H1 (cell line): ENCODE data around the gene LPAR3. TPM values are rescaled to one million over a fixed set of nuclear protein-coding genes. Genes with fewer than 3 reads are reported as not detected.

Experiments used
- CTCF ChIA-PET: fragments of 300-600 bp; sonication (Branson Sonifier 250); formaldehyde crosslinking; loops from one replicate; lab custom pipeline; 2021; ENCODE audit not compliant: partially characterized antibody; lab: Charles Lee
- POLR2A ChIA-PET: fragments of 300-600 bp; sonication (Branson Sonifier 250); formaldehyde crosslinking; loops from one replicate; lab custom pipeline; 2021; ENCODE audit warnings: inconsistent platforms; ENCODE audit not compliant: partially characterized antibody; lab: Charles Lee
- DNase-seq, 2 experiments: peaks; one replicate each; pipeline versions ENCODE4 v3.0.0 to v3.0.0-alpha.2; 2010 to 2022; ENCODE audit warnings: low spot score in 2 of 2, low read depth in 1 of 2, mixed read lengths in 1 of 2
- FAIRE-seq: peaks from 2 replicates; lab custom pipeline; 2011; peaks lifted over from hg19 to GRCh38; lab: Jason Lieb, UNC
- H2AFZ ChIP-seq: 2 replicates; pipeline ENCODE4 v1.8.1; 2012; ENCODE audit warnings: low read length, inconsistent platforms
- H2AK5ac ChIP-seq: 2 replicates; pipeline ENCODE4 v1.6.1; 2013; ENCODE audit warnings: low read depth, low read length
- H2BK120ac ChIP-seq: replicated peaks from 2 replicates; pipeline ENCODE3; 2013; ENCODE audit warnings: low read depth, low read length, inconsistent platforms
- H2BK12ac ChIP-seq: 2 replicates; pipeline ENCODE4 v1.6.1; 2013; ENCODE audit warnings: low read depth, low read length
- H2BK15ac ChIP-seq: 2 replicates; pipeline ENCODE4 v1.6.1; 2013; ENCODE audit warnings: low read length
- H2BK20ac ChIP-seq: 2 replicates; pipeline ENCODE4 v1.6.1; 2013; ENCODE audit warnings: low read length
- H2BK5ac ChIP-seq: 2 replicates; pipeline ENCODE4 v1.6.1; 2013; ENCODE audit warnings: low read depth, low read length
- H3K14ac ChIP-seq: 2 replicates; pipeline ENCODE4 v1.6.1; 2013; ENCODE audit warnings: inconsistent platforms; ENCODE audit not compliant: insufficient read length
- H3K18ac ChIP-seq: 2 replicates; pipeline ENCODE4 v1.6.1; 2013; ENCODE audit warnings: low read length; ENCODE audit errors: extremely low read depth
- H3K23ac ChIP-seq: 2 replicates; pipeline ENCODE4 v1.6.1; 2013; ENCODE audit warnings: inconsistent platforms; ENCODE audit not compliant: insufficient read length
- H3K23me2 ChIP-seq: 2 replicates; pipeline ENCODE4 v1.6.1; 2013; ENCODE audit warnings: low read depth, low read length
- H3K27ac ChIP-seq: 2 replicates; pipeline ENCODE4 v1.6.1; 2011; ENCODE audit warnings: low read depth, low read length, inconsistent platforms
- H3K27me3 ChIP-seq, 4 experiments: replicated peaks in 1 of 4; 1 replicate in 1 of 4; 2 replicates in 3 of 4; pipeline versions ENCODE4 v1.6.1 to v1.8.1; 2011 to 2013; ENCODE audit warnings: low read length in 3 of 4, mild to moderate bottlenecking in 3 of 4, inconsistent platforms in 2 of 4, mixed read lengths in 2 of 4, moderate library complexity in 1 of 4; ENCODE audit not compliant: control insufficient read depth in 3 of 4, insufficient read depth in 3 of 4; ENCODE audit errors: extremely low read depth in 1 of 4
- H3K36me3 ChIP-seq, 4 experiments: 2 replicates each; pipeline versions ENCODE4 v1.6.1 to v1.8.1; 2011 to 2013; ENCODE audit warnings: mild to moderate bottlenecking in 4 of 4, low read length in 3 of 4, moderate library complexity in 2 of 4, control low read depth in 1 of 4, inconsistent platforms in 1 of 4; ENCODE audit not compliant: insufficient read depth in 4 of 4, control insufficient read depth in 2 of 4
- H3K4ac ChIP-seq: replicated peaks from 2 replicates; pipeline ENCODE3; 2013; ENCODE audit warnings: low read length, low read depth, mixed read lengths, inconsistent platforms; ENCODE audit not compliant: insufficient read length
- H3K4me1 ChIP-seq, 4 experiments: replicated peaks in 1 of 4; 1 replicate in 1 of 4; 2 replicates in 3 of 4; pipeline versions ENCODE4 v1.6.1 to v1.8.1; 2011 to 2013; ENCODE audit warnings: low read length in 3 of 4, inconsistent platforms in 2 of 4, mixed read lengths in 1 of 4; ENCODE audit not compliant: insufficient read depth in 4 of 4, control insufficient read depth in 3 of 4
- H3K4me2 ChIP-seq, 2 experiments: 2 replicates each; pipeline versions ENCODE4 v1.6.1 to v1.8.1; 2011 to 2013; ENCODE audit warnings: low read depth in 2 of 2, low read length in 2 of 2, control low read depth in 1 of 2, inconsistent platforms in 1 of 2, mild to moderate bottlenecking in 1 of 2; ENCODE audit not compliant: insufficient read depth in 1 of 2
- H3K4me3 ChIP-seq, 4 experiments: fragments of 200-600, 300-600 bp in 1 of 4; sonication (generic), shearing (Covaris generic), sonication (Bioruptor Twin) in 1 of 4; 2 replicates each; pipeline versions ENCODE4 v1.5.1 to v1.8.1; 2011 to 2016; ENCODE audit warnings: low read length in 4 of 4, low read depth in 3 of 4, control low read depth in 2 of 4, inconsistent platforms in 2 of 4, mild to moderate bottlenecking in 2 of 4, mixed read lengths in 1 of 4, moderate library complexity in 1 of 4; ENCODE audit not compliant: insufficient read depth in 2 of 4; ENCODE audit errors: extremely low read depth in 1 of 4
- H3K56ac ChIP-seq: replicated peaks from 2 replicates; pipeline ENCODE3; 2013; ENCODE audit warnings: low read depth, mild to moderate bottlenecking, mixed read lengths, low read length, inconsistent platforms; ENCODE audit not compliant: insufficient read length
- H3K79me1 ChIP-seq: 2 replicates; pipeline ENCODE4 v1.6.1; 2013; ENCODE audit warnings: low read depth, low read length, control low read depth
- H3K79me2 ChIP-seq, 2 experiments: 2 replicates each; pipeline versions ENCODE4 v1.6.1 to v1.8.1; 2012 to 2013; ENCODE audit warnings: low read length in 2 of 2, mild to moderate bottlenecking in 2 of 2, inconsistent platforms in 1 of 2; ENCODE audit not compliant: insufficient read depth in 2 of 2, control insufficient read depth in 1 of 2
- H3K9ac ChIP-seq, 4 experiments: replicated peaks in 1 of 4; 1 replicate in 1 of 4; 2 replicates in 3 of 4; pipeline versions ENCODE4 v1.6.1 to v1.8.1; 2011 to 2013; ENCODE audit warnings: low read depth in 3 of 4, low read length in 3 of 4, control low read depth in 2 of 4, mild to moderate bottlenecking in 2 of 4, moderate library complexity in 2 of 4, inconsistent platforms in 1 of 4; ENCODE audit errors: extremely low read depth in 1 of 4
- H3K9me3 ChIP-seq, 2 experiments: 2 replicates each; pipeline versions ENCODE4 v1.6.1 to v1.8.1; 2012 to 2013; ENCODE audit warnings: mild to moderate bottlenecking in 2 of 2, moderate library complexity in 2 of 2, control low read depth in 1 of 2, inconsistent platforms in 1 of 2, low read depth in 1 of 2, low read length in 1 of 2, mixed read lengths in 1 of 2; ENCODE audit not compliant: insufficient read depth in 2 of 2
- H4K20me1 ChIP-seq, 2 experiments: replicated peaks in 1 of 2; 2 replicates each; pipeline versions ENCODE3 to v1.8.1; 2011 to 2013; ENCODE audit warnings: inconsistent platforms in 2 of 2, low read length in 2 of 2, mild to moderate bottlenecking in 1 of 2; ENCODE audit not compliant: insufficient read depth in 2 of 2, control insufficient read depth in 1 of 2
- H4K5ac ChIP-seq: 2 replicates; pipeline ENCODE4 v1.6.1; 2013; ENCODE audit warnings: low read length, low read depth, mixed read lengths, inconsistent platforms; ENCODE audit not compliant: insufficient read length
- H4K8ac ChIP-seq: 2 replicates; pipeline ENCODE4 v1.8.0; 2013; ENCODE audit warnings: mild to moderate bottlenecking, moderate library complexity, low read length, inconsistent platforms; ENCODE audit not compliant: insufficient read depth; ENCODE audit errors: extremely low read depth
- H4K91ac ChIP-seq: replicated peaks from 2 replicates; pipeline ENCODE3; 2013; ENCODE audit warnings: low read length, mixed read lengths, inconsistent platforms; ENCODE audit not compliant: insufficient read length
- ATF3 ChIP-seq: IDR thresholded peaks from 2 replicates; pipeline ENCODE4 v1.6.1; 2011; ENCODE audit warnings: low read depth, mild to moderate bottlenecking, low read length; ENCODE audit not compliant: insufficient read depth
- CTBP2 ChIP-seq: IDR thresholded peaks from 2 replicates; pipeline ENCODE4 v1.7.0; 2011; ENCODE audit warnings: borderline replicate concordance, mild to moderate bottlenecking, moderate library complexity, mixed read lengths, low read length; ENCODE audit not compliant: insufficient read depth, insufficient read length
- E2F6 ChIP-seq: IDR thresholded peaks from 2 replicates; pipeline ENCODE4 v1.6.1; 2012; ENCODE audit warnings: inconsistent platforms
- JUND ChIP-seq: IDR thresholded peaks from 2 replicates; pipeline ENCODE4 v1.6.1; 2011; ENCODE audit warnings: mild to moderate bottlenecking, improper control_type of control experiment, low read length
- KDM4A ChIP-seq: IDR thresholded peaks from one replicate; pipeline ENCODE4 v1.7.1; 2012; ENCODE audit warnings: low read depth, mild to moderate bottlenecking, moderate library complexity, low read length, inconsistent platforms; ENCODE audit not compliant: severe bottlenecking
- NRF1 ChIP-seq: IDR thresholded peaks from 2 replicates; pipeline ENCODE4 v1.6.1; 2011; ENCODE audit warnings: mild to moderate bottlenecking, low read depth, low read length, improper control_type of control experiment
- RBBP5 ChIP-seq: IDR thresholded peaks from 2 replicates; pipeline ENCODE4 v1.7.1; 2012; ENCODE audit warnings: low read depth, mild to moderate bottlenecking, inconsistent platforms, low read length, moderate library complexity, borderline replicate concordance
- SAP30 ChIP-seq: fragments of 300-600 bp; sonication (generic); IDR thresholded peaks from 2 replicates; pipeline ENCODE4 v1.7.1; 2012; ENCODE audit warnings: low read length, moderate library complexity, mild to moderate bottlenecking, inconsistent platforms; ENCODE audit not compliant: insufficient read depth, insufficient replicate concordance
- SIN3A ChIP-seq, 2 experiments: IDR thresholded peaks in 1 of 2; conservative IDR thresholded peaks in 1 of 2; 2 replicates each; pipeline ENCODE4 v1.6.1; 2011 to 2012; ENCODE audit warnings: low read length in 2 of 2, improper control_type of control experiment in 1 of 2, low read depth in 1 of 2, mild to moderate bottlenecking in 1 of 2
- SP4 ChIP-seq: IDR thresholded peaks from 2 replicates; pipeline ENCODE4 v1.6.1; 2012; ENCODE audit warnings: low read length, inconsistent platforms
- ZNF274 ChIP-seq: IDR thresholded peaks from 2 replicates; pipeline ENCODE4 v1.7.0; 2012; ENCODE audit warnings: low read length, borderline replicate concordance; ENCODE audit errors: extremely low read depth
- WGBS, 2 experiments: shearing (Covaris generic) in 1 of 2; methylation state at CpG; one replicate each; pipeline versions ENCODE4 v1.1.6 to v1.1.7; 2013 to 2015; ENCODE audit warnings: low lambda C conversion rate in 2 of 2, mixed read lengths in 2 of 2, inconsistent platforms in 1 of 2, low coverage in 1 of 2, missing lambda C conversion rate in 1 of 2; ENCODE audit not compliant: insufficient replicate concordance in 2 of 2, insufficient coverage in 1 of 2, insufficient read length in 1 of 2; ENCODE audit errors: extremely low coverage in 1 of 2, missing lambda C conversion rate in 1 of 2; 5-methylcytosine and 5-hydroxymethylcytosine counted together
- polyA plus RNA-seq, 7 experiments: library from polyadenylated mRNA; depleted of rRNA in 3 of 7; stranded (reverse) in 5 of 7; unstranded in 2 of 7; fragments of >200 nt in 5 of 7; fragments of 200-250 nt in 2 of 7; gene quantifications; 1 replicate in 5 of 7; 2 replicates in 1 of 7; 4 replicates in 1 of 7; pipeline versions ENCODE4 v1.2.1 to v1.2.3, GENCODE V29; 2011 to 2013; ENCODE audit warnings: missing spikeins in 2 of 7, mixed read lengths in 2 of 7
- total RNA-seq: library from RNA; stranded (reverse); fragmentation: NEBNext Ultra II Directional; extraction: Animal tissue kit (Norgen Biotek cat#: 25700); gene quantifications from 2 replicates; pipeline ENCODE4 v1.2.1, GENCODE V29; 2021

The LPAR3 gene
- total and polyA plus RNA-seq, 2 of the 8 experiments (the other 6 are each of a cell fraction or from before 2014, with no cell fraction given) = 17.1 to 25.4 TPM

GRCh38 chr1:84762664-84763063, 130.3 kb downstream of the LPAR3 start:
- no peak overlapping the region for H3K9ac ChIP-seq
- no peaks in the 10 kb centered on the region for H3K79me2 ChIP-seq
- FAIRE-seq = no peak
- no peak for TF ChIP-seq SIN3A (conservative IDR thresholded peaks at IDR 0.05 in 1 of 2, IDR thresholded peaks at IDR 0.05 in 1 of 2; ENCODE audit: low read depth in 1 of 2, low read length in 2 of 2)
- TF ChIP-seq NRF1 = no peak
- no peak for TF ChIP-seq KDM4A
- no peak for TF ChIP-seq RBBP5
- no peak for TF ChIP-seq CTBP2
- no peak for TF ChIP-seq E2F6
- no peak for TF ChIP-seq SP4
- no peak for TF ChIP-seq ZNF274
- TF ChIP-seq ATF3 = no peak
- TF ChIP-seq SAP30 = no peak
- TF ChIP-seq JUND = no peak

More at GRCh38 chr1:84762664-84763063, 130.3 kb downstream of the LPAR3 start:
- H3K23ac ChIP-seq = no peak overlapping the region
- no peak overlapping the region for H3K14ac ChIP-seq
- no peaks in the 10 kb centered on the region for H3K9me3 ChIP-seq
- H4K5ac ChIP-seq = no peak overlapping the region
- no peak overlapping the region for H2BK12ac ChIP-seq
- no peak overlapping the region for H4K91ac ChIP-seq
- DNase-seq = no peak
- no peak overlapping the region for H2BK15ac ChIP-seq
- no peak overlapping the region for H3K18ac ChIP-seq
- H3K4me3 ChIP-seq = no peak overlapping the region
- no peak overlapping the region for H3K4ac ChIP-seq
- CTCF ChIA-PET = interaction anchor here (0.6 to 12.4 kb wide), 10 partner anchors 10 to 322 kb away, joined by 3 to 164 read pairs (median 3); partner anchors contain the start of genes GNG5 and SPATA1
- H2BK5ac ChIP-seq = no peak overlapping the region
- no peaks in the 10 kb centered on the region for H3K23me2 ChIP-seq
- 0 out of 2 replicates have a peak overlapping the region, but pooled peaks have one; percentile 69 for H2BK20ac ChIP-seq
- POLR2A ChIA-PET = no interaction called here
- peaks cover 3 to 12% (median 8%) of the 10 kb centered on the region in 4 experiments for H3K4me1 ChIP-seq
- no peaks in the 10 kb centered on the region for H3K36me3 ChIP-seq
- no peak overlapping the region for H2AFZ ChIP-seq
- no peak overlapping the region for H2AK5ac ChIP-seq
- H3K27me3 ChIP-seq = no peaks in the 10 kb centered on the region; a peak in 2 of 7 replicates
- WGBS, 2 experiments = 97% methylated on average over 5 of the region's 5 CpGs; no CpG with 5 or more reads in 1 of the 2 experiments
- no peak overlapping the region for H4K8ac ChIP-seq
- no peak overlapping the region for H3K27ac ChIP-seq
- no peak overlapping the region for H3K56ac ChIP-seq
- H3K79me1 ChIP-seq = no peaks in the 10 kb centered on the region
- H2BK120ac ChIP-seq = no peak overlapping the region
- H3K4me2 ChIP-seq = no peak overlapping the region
- H4K20me1 ChIP-seq = no peaks in the 10 kb centered on the region
